Retinal pigment epithelial cell (primary cell): ENCODE data around the gene NAA38.

Experiments used
- DNase-seq: peaks from one replicate; pipeline ENCODE4 v3.0.0-alpha.2; 2010; ENCODE audit warnings: low read depth
- H3K4me3 ChIP-seq: 2 replicates; pipeline ENCODE4 v1.5.1; 2011; ENCODE audit warnings: mild to moderate bottlenecking, low read length, control low read depth, moderate library complexity
- CTCF ChIP-seq: conservative IDR thresholded peaks from 2 replicates; pipeline ENCODE4 v1.5.1; 2011; ENCODE audit warnings: low read depth, low read length, control low read depth, inconsistent platforms

NAA38 gene

GRCh38 chr17:7807206-7807605 lies 50.2 kb downstream of the NAA38 start:
- H3K4me3 ChIP-seq = no peak overlapping the region
- no peak for DNase-seq
- TF ChIP-seq CTCF = no peak
